K562 (cell line): ENCODE measurements around the gene RNPEPL1. TPM values are rescaled to one million over a fixed set of nuclear protein-coding genes. Genes with fewer than 3 reads are reported as not detected.

Source experiments
- ATAC-seq: fragments of 200-7000 bp; cut with Tn5 transposase; 3 replicates; pipeline ENCODE4 v1.9.1; 2020; ENCODE audit warnings: moderate library complexity
- BruUV-seq: library from RNA; stranded (reverse); fragments of 400-500 nt; replicated peaks from 2 replicates; lab custom pipeline; 2021; lab: Mats Ljungman, UMichigan
- CTCF ChIA-PET: fragments of 300-600 bp; formaldehyde crosslinking; extraction: SDS; loops from one replicate; lab custom pipeline; 2021; ENCODE audit warnings: low intra/inter-chr PET ratio; lab: Yijun Ruan, JAX
- POLR2A ChIA-PET: fragments of 300-600, 350-650 bp; sonication (Branson Sonifier 250); formaldehyde crosslinking; extraction: SDS; loops from one replicate; lab custom pipeline; 2021; ENCODE audit warnings: antibody characterized with exemption, inconsistent platforms; lab: Yijun Ruan, JAX
- DNase-seq, 4 experiments: peaks; one replicate each; pipeline versions ENCODE4 v3.0.0 to v3.0.0-alpha.2; 2011 to 2018; ENCODE audit warnings: low spot score in 3 of 4, mixed read lengths in 3 of 4; ENCODE audit errors: extremely low read depth in 1 of 4
- FAIRE-seq: peaks from 2 replicates; lab custom pipeline; 2011; peaks lifted over from hg19 to GRCh38; lab: Jason Lieb, UNC
- H2AFZ ChIP-seq: 2 replicates; pipeline ENCODE4 v1.6.0; 2011; ENCODE audit warnings: low read depth, low read length, control low read depth, inconsistent platforms
- H3K27ac ChIP-seq: fragments of 200-600 bp; 3 replicates; pipeline ENCODE4 v1.8.0; 2011; ENCODE audit warnings: low read depth, mild to moderate bottlenecking, control low read depth, inconsistent platforms, low read length, moderate library complexity, mixed read lengths; ENCODE audit errors: extremely low read depth
- H3K27me3 ChIP-seq, 2 experiments: fragments of 300-600 bp in 1 of 2; 2 replicates in 1 of 2; 3 replicates in 1 of 2; pipeline versions ENCODE4 v1.6.0 to v1.8.0; 2011; ENCODE audit warnings: inconsistent platforms in 2 of 2, low read length in 2 of 2, mild to moderate bottlenecking in 1 of 2, mixed read lengths in 1 of 2, moderate library complexity in 1 of 2; ENCODE audit not compliant: control insufficient read depth in 2 of 2, insufficient read depth in 2 of 2
- H3K36me3 ChIP-seq: fragments of 300-600 bp; 3 replicates; pipeline ENCODE4 v1.8.0; 2011; ENCODE audit warnings: mild to moderate bottlenecking, low read length, inconsistent platforms; ENCODE audit not compliant: control insufficient read depth, insufficient read depth
- H3K4me1 ChIP-seq, 2 experiments: fragments of 200-600 bp in 1 of 2; replicated peaks in 1 of 2; 2 replicates in 1 of 2; 3 replicates in 1 of 2; pipeline versions ENCODE4 v1.5.1 to v1.8.0; 2011; ENCODE audit warnings: inconsistent platforms in 2 of 2, low read length in 2 of 2, mild to moderate bottlenecking in 1 of 2, mixed read lengths in 1 of 2, moderate library complexity in 1 of 2; ENCODE audit not compliant: control insufficient read depth in 2 of 2, insufficient read depth in 2 of 2
- H3K4me2 ChIP-seq: 2 replicates; pipeline ENCODE4 v1.6.1; 2011; ENCODE audit warnings: low read length, control low read depth, inconsistent platforms, mixed read lengths; ENCODE audit not compliant: insufficient read depth
- H3K4me3 ChIP-seq: fragments of 200-600 bp; sonication (generic), shearing (Covaris generic); 2 replicates; pipeline ENCODE4 v1.5.1; 2016; ENCODE audit warnings: control low read depth, inconsistent platforms
- H3K79me2 ChIP-seq: fragments of 200-600 bp; 3 replicates; pipeline ENCODE4 v1.8.0; 2011; ENCODE audit warnings: low read length, inconsistent platforms; ENCODE audit not compliant: control insufficient read depth, insufficient read depth
- H3K9ac ChIP-seq, 2 experiments: 2 replicates each; pipeline versions ENCODE4 v1.6.0 to v1.6.1; 2011; ENCODE audit warnings: low read depth in 2 of 2, low read length in 2 of 2, control low read depth in 1 of 2, inconsistent platforms in 1 of 2, mild to moderate bottlenecking in 1 of 2, mixed read lengths in 1 of 2; ENCODE audit not compliant: insufficient read depth in 1 of 2
- H3K9me1 ChIP-seq: one replicate; pipeline ENCODE4 v1.6.0; 2011; ENCODE audit warnings: inconsistent platforms, mild to moderate bottlenecking, low read length, moderate library complexity; ENCODE audit not compliant: control insufficient read depth, insufficient read depth
- H3K9me3 ChIP-seq: replicated peaks from 2 replicates; pipeline ENCODE4 v1.5.1; 2011; ENCODE audit warnings: low read depth, low read length, inconsistent platforms; ENCODE audit not compliant: control insufficient read depth, insufficient read depth
- H4K20me1 ChIP-seq: replicated peaks from 2 replicates; pipeline ENCODE4 v1.6.1; 2011; ENCODE audit warnings: low read length, inconsistent platforms, mixed read lengths; ENCODE audit not compliant: control insufficient read depth, insufficient read depth
- BRD4 ChIP-seq: fragments of 200-600 bp; sonication (generic); IDR thresholded peaks from 2 replicates; pipeline ENCODE4 v1.6.1; 2017; ENCODE audit warnings: inconsistent platforms
- CBX8 ChIP-seq: fragments of 200-600 bp; sonication (generic); IDR thresholded peaks from 2 replicates; pipeline ENCODE4 v1.6.1; 2012; ENCODE audit warnings: borderline replicate concordance, mixed run types, low read depth, mild to moderate bottlenecking, moderate library complexity, mixed read lengths, low read length, control low read depth, inconsistent platforms; ENCODE audit not compliant: poor library complexity, severe bottlenecking; ENCODE audit errors: extremely low read depth
- CHAMP1 ChIP-seq: fragments of 450-650 bp; IDR thresholded peaks from 2 replicates; pipeline ENCODE4 v1.6.1; 2016; ENCODE audit warnings: mild to moderate bottlenecking
- CXXC5 ChIP-seq: fragments of 250-450 bp; sonication (Bioruptor Pico); IDR thresholded peaks from 2 replicates; pipeline ENCODE4 v1.8.0; 2022; ENCODE audit warnings: inconsistent platforms, mild to moderate bottlenecking, moderate library complexity
- DIDO1 ChIP-seq: fragments of 450-650 bp; IDR thresholded peaks from 2 replicates; pipeline ENCODE4 v1.6.1; 2016; ENCODE audit warnings: low read depth, missing biosample characterization, missing genetic modification characterization
- HES1 ChIP-seq: fragments of 450-650 bp; IDR thresholded peaks from 2 replicates; pipeline ENCODE4 v1.6.1; 2016; ENCODE audit warnings: low read depth, mild to moderate bottlenecking, moderate library complexity
- IRF1 ChIP-seq: sonication (generic); formaldehyde crosslinking; IDR thresholded peaks from 2 replicates; pipeline ENCODE4 v1.8.0; 2022; ENCODE audit warnings: missing genetic modification reagents, mild to moderate bottlenecking, borderline replicate concordance
- KAT8 ChIP-seq: fragments of 450-650 bp; IDR thresholded peaks from 2 replicates; pipeline ENCODE4 v1.6.1; 2016; ENCODE audit warnings: low read depth, mild to moderate bottlenecking
- NCOA2 ChIP-seq, 2 experiments: fragments of 450-650 bp; IDR thresholded peaks; 2 replicates each; pipeline ENCODE4 v1.6.1; 2018; ENCODE audit warnings: mild to moderate bottlenecking in 2 of 2, moderate library complexity in 1 of 2; ENCODE audit not compliant: partially characterized antibody in 2 of 2
- ZBTB49 ChIP-seq: sonication (generic); formaldehyde crosslinking; IDR thresholded peaks from 2 replicates; pipeline ENCODE4 v1.8.0; 2022; ENCODE audit warnings: missing genetic modification reagents, mild to moderate bottlenecking, borderline replicate concordance
- ZNF121 ChIP-seq: sonication (generic); formaldehyde crosslinking; conservative IDR thresholded peaks from 2 replicates; pipeline ENCODE4 v1.8.0; 2022; ENCODE audit warnings: missing genetic modification reagents
- WGBS: fragments of 100-300 bp; shearing (Covaris generic); methylation state at CpG from one replicate; pipeline ENCODE4 v1.1.6; 2016; ENCODE audit warnings: low coverage, mixed read lengths; ENCODE audit not compliant: insufficient coverage; ENCODE audit errors: missing lambda C conversion rate; 5-methylcytosine and 5-hydroxymethylcytosine counted together
- in situ Hi-C: fragments of 300-500 bp; cut with MboI; formaldehyde crosslinking; loops from 4 replicates; pipeline ENCODE4 v1.15.0; 2018; ENCODE audit warnings: inconsistent platforms, mixed read lengths
- intact Hi-C: fragments of 100-400 bp; cut with micrococcal nuclease; formaldehyde crosslinking; loops from 2 replicates; pipeline ENCODE4 v1.14.2; 2022
- polyA plus RNA-seq, 8 experiments: library from polyadenylated mRNA; depleted of rRNA in 4 of 8; stranded (reverse) in 5 of 8; unstranded in 3 of 8; fragments of >200 nt; fragmentation: Nextera tagmentation in 2 of 8; fragmentation: Illumina TruSeq in 1 of 8; extraction: Ambion mirVana in 2 of 8; extraction: Trizol in 1 of 8; gene quantifications; 2 replicates each; pipeline versions ENCODE4 v1.2.1 to v1.2.3, GENCODE V29; 2011 to 2014; ENCODE audit warnings: inconsistent platforms in 1 of 8, missing spikeins in 1 of 8
- total RNA-seq, 7 experiments: library from RNA; depleted of rRNA in 6 of 7; stranded (reverse); fragments of >200 nt in 6 of 7; fragmentation: Illumina TruSeq in 2 of 7; extraction: Trizol in 2 of 7; gene quantifications; 2 replicates each; pipeline versions ENCODE4 v1.2.1 to v1.2.3, GENCODE V29; 2011 to 2021; ENCODE audit warnings: low replicate concordance in 1 of 7

Gene RNPEPL1
- total and polyA plus RNA-seq, 9 of the 15 experiments (the other 6 are each of a cell fraction or from before 2014, with no cell fraction given), result 0.07 to 38.7 (median 5.6) TPM

DNA sequence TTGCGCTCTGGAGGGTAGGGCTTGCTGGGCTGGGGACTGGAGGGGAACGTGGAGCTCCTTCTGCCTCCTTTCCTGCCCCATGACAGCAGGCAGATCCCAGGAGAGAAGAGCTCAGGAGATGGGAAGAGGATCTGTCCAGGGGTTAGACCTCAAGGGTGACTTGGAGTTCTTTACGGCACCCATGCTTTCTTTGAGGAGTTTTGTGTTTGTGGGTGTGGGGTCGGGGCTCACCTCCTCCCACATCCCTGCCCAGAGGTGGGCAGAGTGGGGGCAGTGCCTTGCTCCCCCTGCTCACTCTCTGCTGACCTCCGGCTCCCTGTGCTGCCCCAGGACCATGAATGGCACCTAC is 61.3 kb downstream of the RNPEPL1 start (continued):
- TF ChIP-seq NCOA2 (IDR thresholded peaks at IDR 0.05; ENCODE audit: partially characterized antibody in 2 of 2), result no peak

DNA sequence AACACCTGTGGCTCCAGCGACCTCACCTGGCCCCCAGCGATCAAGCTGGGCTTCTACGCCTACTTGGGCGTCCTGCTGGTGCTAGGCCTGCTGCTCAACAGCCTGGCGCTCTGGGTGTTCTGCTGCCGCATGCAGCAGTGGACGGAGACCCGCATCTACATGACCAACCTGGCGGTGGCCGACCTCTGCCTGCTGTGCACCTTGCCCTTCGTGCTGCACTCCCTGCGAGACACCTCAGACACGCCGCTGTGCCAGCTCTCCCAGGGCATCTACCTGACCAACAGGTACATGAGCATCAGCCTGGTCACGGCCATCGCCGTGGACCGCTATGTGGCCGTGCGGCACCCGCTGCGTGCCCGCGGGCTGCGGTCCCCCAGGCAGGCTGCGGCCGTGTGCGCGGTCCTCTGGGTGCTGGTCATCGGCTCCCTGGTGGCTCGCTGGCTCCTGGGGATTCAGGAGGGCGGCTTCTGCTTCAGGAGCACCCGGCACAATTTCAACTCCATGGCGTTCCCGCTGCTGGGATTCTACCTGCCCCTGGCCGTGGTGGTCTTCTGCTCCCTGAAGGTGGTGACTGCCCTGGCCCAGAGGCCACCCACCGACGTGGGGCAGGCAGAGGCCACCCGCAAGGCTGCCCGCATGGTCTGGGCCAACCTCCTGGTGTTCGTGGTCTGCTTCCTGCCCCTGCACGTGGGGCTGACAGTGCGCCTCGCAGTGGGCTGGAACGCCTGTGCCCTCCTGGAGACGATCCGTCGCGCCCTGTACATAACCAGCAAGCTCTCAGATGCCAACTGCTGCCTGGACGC is 61.9 kb downstream of the RNPEPL1 start:
- POLR2A ChIA-PET, result interaction anchor here (0.6 kb wide), 1 partner anchor 139 kb away, joined by 3 read pairs; no protein-coding TSS in a partner anchor
- ATAC-seq (no peak), DNase-seq (no peak), FAIRE-seq (no peak)
- in situ Hi-C loops, result no loop called here
- WGBS, result 15% methylated on average over 12 of the region's 50 CpGs
- Histone ChIP-seq H2AFZ (no peak overlapping the region), H3K79me2 (no peaks in the 10 kb centered on the region), H3K9me1 (no peaks in the 10 kb centered on the region), H3K27me3 (peaks cover 0 to 16% of the 10 kb centered on the region in 2 experiments; a peak in 2 of 5 replicates), H4K20me1 (no peaks in the 10 kb centered on the region), H3K36me3 (no peaks in the 10 kb centered on the region), H3K4me2 (no peak overlapping the region), H3K4me3 (no peak overlapping the region), H3K4me1 (peaks cover 0 to 15% of the 10 kb centered on the region in 2 experiments; a peak in 2 of 5 replicates), H3K9ac (no peak overlapping the region), H3K9me3 (0 out of 2 replicates have a peak, but pooled peaks cover 1% of the 10 kb centered on the region), H3K27ac (no peak overlapping the region)
- intact Hi-C loops, result no loop called here
- CTCF ChIA-PET, result interaction anchor here (1.2 kb wide), 1 partner anchor 116 kb away, joined by 4 read pairs; no protein-coding TSS in a partner anchor
- no TSS peak for BruUV-seq
- TF ChIP-seq CXXC5 (CRISPR knock-in tag), result no peak
- no peak for TF ChIP-seq IRF1 (CRISPR knock-in tag)
- TF ChIP-seq KAT8, result no peak
- TF ChIP-seq CBX8, result no peak
- TF ChIP-seq BRD4, result no peak
- TF ChIP-seq ZNF121 (CRISPR knock-in tag), result no peak
- TF ChIP-seq DIDO1 (tag), result no peak
- TF ChIP-seq CHAMP1, result no peak
- no peak for TF ChIP-seq ZBTB49 (CRISPR knock-in tag)
- TF ChIP-seq HES1, result no peak
